ENCODE measurements around the gene BPIFB6.

The BPIFB6 gene

DNA sequence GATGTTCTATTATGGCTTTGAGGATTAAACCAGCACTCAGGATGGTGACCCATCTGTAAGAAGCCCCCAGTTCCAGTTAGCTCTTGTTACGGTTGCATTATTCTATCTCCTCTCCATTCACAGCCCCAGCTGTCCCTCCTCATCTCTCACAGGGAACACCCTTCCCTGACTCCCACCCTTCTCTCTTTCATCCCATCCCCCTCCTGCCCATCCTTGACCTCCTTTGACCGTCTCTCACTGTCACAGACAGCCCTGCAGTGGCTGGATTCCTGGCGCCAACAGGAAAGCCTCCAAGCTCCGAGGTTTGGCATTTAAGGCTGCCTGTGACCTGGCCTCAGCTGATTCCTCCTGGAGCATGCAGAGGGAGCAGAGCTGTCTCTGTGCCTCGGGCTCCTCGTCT, 43.8 kb downstream of the BPIFB6 start:
- no peak for DNase-seq (ENCODE audit: low read depth, low spot score)
- Histone ChIP-seq H3K27ac (no peak overlapping the region), H3K9me3 (ENCODE audit: low read depth, low read length) (no peaks in the 10 kb centered on the region), H3K36me3 (ENCODE audit: insufficient read depth, low read length) (no peaks in the 10 kb centered on the region), H3K4me3 (no peak overlapping the region), H3K9ac (ENCODE audit: insufficient read length) (no peak overlapping the region)
- TF ChIP-seq POLR2AphosphoS5 (IDR thresholded peaks at IDR 0.05; ENCODE audit: borderline replicate concordance, low read depth, low read length) (no peak), FOXP2 (optimal IDR thresholded peaks at IDR 0.05; ENCODE audit: control extremely low read depth, extremely low read length, insufficient read depth) (no peak), EZH2 (IDR thresholded peaks at IDR 0.05) (no peak)

- H3K9me3 ChIP-seq (ENCODE audit: low read depth, low read length) = no peaks in the 10 kb centered on the region
- H3K36me3 ChIP-seq (ENCODE audit: insufficient read depth, low read length) = no peaks in the 10 kb centered on the region
- no peak for DNase-seq (ENCODE audit: low read depth, low spot score)
- no peak overlapping the region for H3K9ac ChIP-seq (ENCODE audit: insufficient read length)
- TF ChIP-seq FOXP2 (optimal IDR thresholded peaks at IDR 0.05; ENCODE audit: control extremely low read depth, extremely low read length, insufficient read depth) (no peak), POLR2AphosphoS5 (IDR thresholded peaks at IDR 0.05; ENCODE audit: borderline replicate concordance, low read depth, low read length) (no peak)
- no peak overlapping the region for H3K27ac ChIP-seq
- H3K4me3 ChIP-seq = no peak overlapping the region
Measured at GRCh38 chr20:33076662-33077372, 45.4 kb downstream of the BPIFB6 start.

DNA sequence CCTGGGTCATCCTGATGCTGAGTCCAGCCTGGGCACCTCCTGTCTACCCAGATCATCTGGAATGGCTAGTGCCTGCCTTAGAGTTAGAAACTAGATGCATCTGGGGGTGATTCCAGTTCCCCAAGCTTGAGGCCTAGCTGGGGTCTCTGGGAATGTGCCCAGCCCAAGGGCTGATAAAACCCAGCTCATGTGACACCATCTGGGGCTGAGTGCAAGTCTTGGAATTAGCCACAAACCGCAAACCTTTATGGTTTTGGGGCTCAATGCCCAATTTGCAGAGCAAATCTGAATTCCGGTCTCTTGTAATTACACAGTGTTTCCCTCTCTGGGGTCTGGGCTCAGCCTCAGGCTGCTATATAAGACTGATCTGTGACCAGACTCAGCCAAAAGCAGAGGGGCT, 47.8 kb downstream of the BPIFB6 start, which contains the start of gene BPIFB4:
Gene BPIFB4, plus strand, starts transcription at position 385 of the 400 bp plus-strand sequence. CDS start 1,884 bp downstream, outside the sequence.
- no peak for DNase-seq (ENCODE audit: low read depth, low spot score)
- H3K9me3 ChIP-seq (ENCODE audit: low read depth, low read length) = no peaks in the 10 kb centered on the region

DNA sequence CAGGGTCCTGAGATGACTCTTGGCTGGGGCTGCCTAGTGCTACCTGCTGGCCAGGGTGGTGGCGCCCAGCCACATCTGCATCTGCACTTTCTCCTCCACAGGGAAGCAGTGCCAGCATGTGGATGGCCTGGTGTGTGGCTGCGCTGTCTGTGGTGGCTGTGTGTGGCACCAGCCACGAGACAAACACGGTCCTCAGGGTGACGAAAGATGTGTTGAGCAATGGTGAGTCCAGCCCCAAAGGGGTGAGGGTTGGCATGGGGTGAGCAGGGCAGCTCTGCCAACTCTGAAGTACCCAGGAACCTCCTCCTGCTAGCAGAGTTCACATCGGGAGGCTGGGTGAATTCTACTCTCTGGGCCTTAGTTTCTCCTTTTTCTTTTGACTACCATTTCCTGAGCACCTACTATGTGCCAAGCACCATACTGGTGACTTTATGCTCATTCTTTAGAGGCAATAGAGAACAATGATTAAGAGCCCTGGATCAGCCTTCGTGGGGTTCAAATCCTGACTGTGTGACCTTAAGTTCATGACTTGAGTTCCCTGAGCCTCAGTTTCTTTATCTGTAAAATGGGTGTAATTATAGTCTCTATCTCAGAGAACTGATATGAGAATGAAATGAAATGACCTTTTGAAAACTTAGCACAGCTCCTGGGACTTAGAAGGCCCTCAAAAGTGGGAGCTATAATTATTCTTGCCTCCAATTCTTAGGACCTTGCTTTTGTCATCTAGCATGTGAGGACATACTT, 50.1 kb downstream of the BPIFB6 start:
- DNase-seq (ENCODE audit: low read depth, low spot score) = no peak
- Histone ChIP-seq H3K27ac (no peak overlapping the region), H3K36me3 (ENCODE audit: insufficient read depth, low read length) (no peaks in the 10 kb centered on the region), H3K4me3 (no peak overlapping the region), H3K9me3 (ENCODE audit: low read depth, low read length) (no peaks in the 10 kb centered on the region), H3K9ac (ENCODE audit: insufficient read length) (no peak overlapping the region)
- no peak for TF ChIP-seq EZH2 (IDR thresholded peaks at IDR 0.05)
- TF ChIP-seq FOXP2 (optimal IDR thresholded peaks at IDR 0.05; ENCODE audit: control extremely low read depth, extremely low read length, insufficient read depth) = no peak

More for the DNA sequence above, 47.8 kb downstream of the BPIFB6 start, which contains the start of gene BPIFB4:
- H3K36me3 ChIP-seq (ENCODE audit: insufficient read depth, low read length) = no peaks in the 10 kb centered on the region
- H3K4me3 ChIP-seq = no peak within 1 kb of the TSS
- no peak within 1 kb of the TSS for H3K9ac ChIP-seq (ENCODE audit: insufficient read length)
- H3K27ac ChIP-seq = no peak within 1 kb of the TSS
- TF ChIP-seq POLR2AphosphoS5 (IDR thresholded peaks at IDR 0.05; ENCODE audit: borderline replicate concordance, low read depth, low read length) (no peak), EZH2 (IDR thresholded peaks at IDR 0.05) (no peak), FOXP2 (optimal IDR thresholded peaks at IDR 0.05; ENCODE audit: control extremely low read depth, extremely low read length, insufficient read depth) (no peak)

GRCh38 chr20:33082546-33082945, 51.1 kb downstream of the BPIFB6 start:
- TF ChIP-seq FOXP2 (optimal IDR thresholded peaks at IDR 0.05; ENCODE audit: control extremely low read depth, extremely low read length, insufficient read depth) (no peak), POLR2AphosphoS5 (IDR thresholded peaks at IDR 0.05; ENCODE audit: borderline replicate concordance, low read depth, low read length) (no peak), EZH2 (IDR thresholded peaks at IDR 0.05) (no peak)
- Histone ChIP-seq H3K4me3 (no peak overlapping the region), H3K36me3 (ENCODE audit: insufficient read depth, low read length) (no peaks in the 10 kb centered on the region), H3K9me3 (ENCODE audit: low read depth, low read length) (no peaks in the 10 kb centered on the region), H3K27ac (no peak overlapping the region), H3K9ac (ENCODE audit: insufficient read length) (no peak overlapping the region)
- DNase-seq (ENCODE audit: low read depth, low spot score) = no peak

GRCh38 chr20:33083544-33084340, 52.3 kb downstream of the BPIFB6 start:
- Histone ChIP-seq H3K9ac (ENCODE audit: insufficient read length) (no peak overlapping the region), H3K27ac (no peak overlapping the region), H3K36me3 (ENCODE audit: insufficient read depth, low read length) (no peaks in the 10 kb centered on the region), H3K9me3 (ENCODE audit: low read depth, low read length) (no peaks in the 10 kb centered on the region), H3K4me3 (no peak overlapping the region)
- DNase-seq (ENCODE audit: low read depth, low spot score) = no peak
- no peak for TF ChIP-seq EZH2 (IDR thresholded peaks at IDR 0.05)
- TF ChIP-seq FOXP2 (optimal IDR thresholded peaks at IDR 0.05; ENCODE audit: control extremely low read depth, extremely low read length, insufficient read depth) = no peak
- no peak for TF ChIP-seq POLR2AphosphoS5 (IDR thresholded peaks at IDR 0.05; ENCODE audit: borderline replicate concordance, low read depth, low read length)

GRCh38 chr20:33084722-33085121, 53.3 kb downstream of the BPIFB6 start:
- Histone ChIP-seq H3K9me3 (ENCODE audit: low read depth, low read length) (no peaks in the 10 kb centered on the region), H3K4me3 (no peak overlapping the region), H3K27ac (no peak overlapping the region), H3K36me3 (ENCODE audit: insufficient read depth, low read length) (no peaks in the 10 kb centered on the region), H3K9ac (ENCODE audit: insufficient read length) (no peak overlapping the region)
- no peak for DNase-seq (ENCODE audit: low read depth, low spot score)
- TF ChIP-seq FOXP2 (optimal IDR thresholded peaks at IDR 0.05; ENCODE audit: control extremely low read depth, extremely low read length, insufficient read depth) (no peak), POLR2AphosphoS5 (IDR thresholded peaks at IDR 0.05; ENCODE audit: borderline replicate concordance, low read depth, low read length) (no peak), EZH2 (IDR thresholded peaks at IDR 0.05) (no peak)

Data from SK-N-MC (cell line).